Left lung (tissue), 10 donors: Measurements from ENCODE around the gene UAP1L1. TPM values are rescaled to one million over a fixed set of nuclear protein-coding genes. Genes with fewer than 3 reads are reported as not detected.

Experiments
- ATAC-seq: fragments of 200-7000 bp; cut with Tn5 transposase; one replicate; pipeline ENCODE4 v1.9.1; 2020; ENCODE audit warnings: moderate library complexity
- DNase-seq, 4 donors: peaks; one replicate each; pipeline ENCODE4 v3.0.0-alpha.2; 2013 to 2020
- H3K27ac ChIP-seq, 2 donors: fragments of 200-600 bp; sonication (generic) in 1 of 2; one replicate each; pipeline versions ENCODE4 v1.5.0 to v1.8.0; 2020 to 2021
- H3K27me3 ChIP-seq, 2 donors: fragments of 200-600 bp; sonication (generic) in 1 of 2; one replicate each; pipeline versions ENCODE4 v1.5.0 to v1.8.0; 2020 to 2021
- H3K36me3 ChIP-seq, 2 donors: fragments of 200-600 bp; sonication (generic) in 1 of 2; one replicate each; pipeline versions ENCODE4 v1.5.0 to v1.8.0; 2020 to 2021
- H3K4me1 ChIP-seq, 2 donors: fragments of 200-600 bp; one replicate each; pipeline ENCODE4 v1.8.0; 2021
- H3K4me3 ChIP-seq, 2 donors: fragments of 200-600 bp; sonication (generic) in 1 of 2; one replicate each; pipeline versions ENCODE4 v1.5.0 to v1.8.0; 2020 to 2021; ENCODE audit warnings: mild to moderate bottlenecking in 1 of 2
- H3K9me3 ChIP-seq, 2 donors: fragments of 200-600 bp; sonication (generic) in 1 of 2; one replicate each; pipeline versions ENCODE4 v1.5.0 to v1.8.0; 2020 to 2021
- intact Hi-C, 2 donors: fragments of 100-400 bp; cut with DNase I; formaldehyde crosslinking; loops; one replicate each; pipeline versions ENCODE4 v1.11.2 to v1.14.2; 2022
- polyA plus RNA-seq, 6 donors: library from polyadenylated mRNA; unstranded; fragments of 120-200 nt; gene quantifications; one replicate each; pipeline ENCODE4 v1.2.1, GENCODE V29; 2013; ENCODE audit not compliant: insufficient read length in 6 of 6
- total RNA-seq, 2 donors: library from RNA; stranded (reverse); fragmentation: NEBNext Ultra II Directional; extraction: Animal tissue kit (Norgen Biotek cat#: 25700); gene quantifications; one replicate each; pipeline ENCODE4 v1.2.1, GENCODE V29; 2021
- TF ChIP-seq, protein P1 (sequence below), 2 donors: fragments of 200-600 bp; sonication (generic) in 1 of 2; IDR thresholded peaks; one replicate each; pipeline versions ENCODE4 v1.5.0 to v1.8.0; 2021; ENCODE audit warnings: antibody characterized with exemption in 2 of 2
- donor health status: DM: no; HTN: yes; CAD: no.
- donor health status: DM: no; HTN: no; CAD: no.

UAP1L1 gene
- total and polyA plus RNA-seq, 8 donors = 4.6 to 43.1 (median 6.8) TPM

- no peaks in the 10 kb centered on the region for H3K9me3 ChIP-seq
- peaks cover 0 to 97% of the 10 kb centered on the region in 2 donors for H3K36me3 ChIP-seq
- peak in 1 of 4 donors; percentile 62 for DNase-seq
- H3K27me3 ChIP-seq = no peaks in the 10 kb centered on the region
- ATAC-seq = no peak
- TF ChIP-seq, protein P1, sequence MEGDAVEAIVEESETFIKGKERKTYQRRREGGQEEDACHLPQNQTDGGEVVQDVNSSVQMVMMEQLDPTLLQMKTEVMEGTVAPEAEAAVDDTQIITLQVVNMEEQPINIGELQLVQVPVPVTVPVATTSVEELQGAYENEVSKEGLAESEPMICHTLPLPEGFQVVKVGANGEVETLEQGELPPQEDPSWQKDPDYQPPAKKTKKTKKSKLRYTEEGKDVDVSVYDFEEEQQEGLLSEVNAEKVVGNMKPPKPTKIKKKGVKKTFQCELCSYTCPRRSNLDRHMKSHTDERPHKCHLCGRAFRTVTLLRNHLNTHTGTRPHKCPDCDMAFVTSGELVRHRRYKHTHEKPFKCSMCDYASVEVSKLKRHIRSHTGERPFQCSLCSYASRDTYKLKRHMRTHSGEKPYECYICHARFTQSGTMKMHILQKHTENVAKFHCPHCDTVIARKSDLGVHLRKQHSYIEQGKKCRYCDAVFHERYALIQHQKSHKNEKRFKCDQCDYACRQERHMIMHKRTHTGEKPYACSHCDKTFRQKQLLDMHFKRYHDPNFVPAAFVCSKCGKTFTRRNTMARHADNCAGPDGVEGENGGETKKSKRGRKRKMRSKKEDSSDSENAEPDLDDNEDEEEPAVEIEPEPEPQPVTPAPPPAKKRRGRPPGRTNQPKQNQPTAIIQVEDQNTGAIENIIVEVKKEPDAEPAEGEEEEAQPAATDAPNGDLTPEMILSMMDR (IDR thresholded peaks at IDR 0.05) = no peak
- peaks cover 0 to under 1% of the 10 kb centered on the region in 2 donors for H3K4me1 ChIP-seq
- H3K27ac ChIP-seq = no peak overlapping the region
- intact Hi-C loops = no loop called here
- H3K4me3 ChIP-seq = no peak overlapping the region
Measured at GRCh38 chr9:137107982-137108381, 30.7 kb downstream of the UAP1L1 start.

GRCh38 chr9:137108608-137109249 lies 31.4 kb downstream of the UAP1L1 start:
- DNase-seq (peak in 1 of 4 donors; percentile 58), ATAC-seq (no peak)
- H3K4me3 ChIP-seq = no peak overlapping the region
- no peak overlapping the region for H3K27ac ChIP-seq
- no peaks in the 10 kb centered on the region for H3K27me3 ChIP-seq
- no peaks in the 10 kb centered on the region for H3K9me3 ChIP-seq
- H3K36me3 ChIP-seq = peaks cover 0 to 94% of the 10 kb centered on the region in 2 donors
- peaks cover 0 to 8% of the 10 kb centered on the region in 2 donors for H3K4me1 ChIP-seq
- TF ChIP-seq, protein P1 (IDR thresholded peaks at IDR 0.05) = no peak
- intact Hi-C loops = no loop called here

- no peak for ATAC-seq
Measured at GRCh38 chr9:137109250-137110146, 32.2 kb downstream of the UAP1L1 start.

GRCh38 chr9:137110147-137110910 lies 33.0 kb downstream of the UAP1L1 start:
- ATAC-seq (no peak), DNase-seq (peak in 1 of 4 donors; percentile 75)
- intact Hi-C loops = no loop called here
- no peak overlapping the region for H3K4me3 ChIP-seq
- no peak overlapping the region for H3K27ac ChIP-seq
- H3K27me3 ChIP-seq = peaks cover 0 to 4% of the 10 kb centered on the region in 2 donors
- peaks cover 0 to 20% of the 10 kb centered on the region in 2 donors for H3K4me1 ChIP-seq
- peaks cover 0 to 78% of the 10 kb centered on the region in 2 donors for H3K36me3 ChIP-seq
- TF ChIP-seq, protein P1 (IDR thresholded peaks at IDR 0.05) = no peak
- H3K9me3 ChIP-seq = no peaks in the 10 kb centered on the region

More at GRCh38 chr9:137109250-137110146, 32.2 kb downstream of the UAP1L1 start:
- peaks cover 0 to 86% of the 10 kb centered on the region in 2 donors for H3K36me3 ChIP-seq
- H3K4me3 ChIP-seq = no peak overlapping the region
- peak in 1 of 4 donors; percentile 60 for DNase-seq
- TF ChIP-seq, protein P1 (IDR thresholded peaks at IDR 0.05) = no peak
- no peaks in the 10 kb centered on the region for H3K27me3 ChIP-seq
- no peaks in the 10 kb centered on the region for H3K9me3 ChIP-seq
- H3K4me1 ChIP-seq = peaks cover 0 to 12% of the 10 kb centered on the region in 2 donors
- intact Hi-C loops = no loop called here
- no peak overlapping the region for H3K27ac ChIP-seq
